Measurements from ENCODE around the gene PMP22. TPM values are rescaled to one million over a fixed set of nuclear protein-coding genes. Genes with fewer than 3 reads are reported as not detected.

Gene PMP22
- total RNA-seq, 2 experiments from 2014 or later = not detected

DNA sequence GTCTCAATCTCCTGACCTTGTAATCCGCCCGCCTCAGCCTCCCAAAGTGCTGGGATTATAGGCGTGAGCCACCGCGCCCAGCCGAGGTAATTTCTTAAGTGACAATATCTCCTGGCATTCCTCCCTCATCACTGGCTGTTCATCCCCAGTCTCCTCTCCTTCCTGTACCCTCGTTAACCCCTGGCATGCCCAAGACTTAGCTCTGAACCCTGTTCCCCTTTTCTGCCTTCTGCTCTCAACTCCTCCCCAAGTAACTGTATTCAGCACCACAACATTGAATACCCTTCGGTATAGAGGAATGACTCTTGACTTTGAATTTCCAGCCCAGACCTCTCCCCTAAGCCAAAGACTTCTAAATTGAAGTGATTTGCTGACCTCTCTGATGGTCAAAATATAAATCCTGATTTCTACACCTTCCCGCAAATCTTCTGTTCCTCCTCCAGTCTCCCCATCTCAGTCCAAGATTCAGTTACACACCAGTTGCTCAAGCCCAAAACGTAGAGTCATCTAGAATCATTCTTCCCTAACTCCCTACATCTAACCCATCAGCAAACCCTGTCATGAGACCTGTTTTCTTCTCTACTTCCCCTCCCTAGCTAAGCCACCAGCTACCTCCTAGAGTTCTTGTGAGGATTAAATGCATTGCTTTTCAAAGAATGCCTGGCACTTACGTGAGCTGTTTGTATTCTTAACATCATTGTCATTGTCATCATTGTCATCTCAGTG is 14.8 kb downstream of the PMP22 start:
- Histone ChIP-seq H3K27me3 (ENCODE audit: control insufficient read depth in 1 of 2, insufficient read depth in 2 of 2, low read length in 2 of 2) (no peaks in the 10 kb centered on the region), H3K4me1 (ENCODE audit: insufficient read depth, low read length) (no peaks in the 10 kb centered on the region), H3K4me3 (ENCODE audit: low read length) (no peak overlapping the region), H3K27ac (ENCODE audit: low read depth in 1 of 2, low read length in 2 of 2) (no peak overlapping the region), H3K9me3 (ENCODE audit: control insufficient read depth in 1 of 2, insufficient read depth in 1 of 2, low read length in 2 of 2) (no peaks in the 10 kb centered on the region), H3K36me3 (ENCODE audit: insufficient read depth, low read length) (no peaks in the 10 kb centered on the region)
- no peak for ATAC-seq (ENCODE audit: poor library complexity)
- ChIA-PET CTCF (no interaction called here), POLR2A (no interaction called here)
- DNase-seq = no peak
- no peaks in the 10 kb centered on the region for H3K4me1 Mint-ChIP-seq (ENCODE audit: low read depth)
- no peak overlapping the region for H3K4me3 Mint-ChIP-seq
- TF ChIP-seq, protein P1, sequence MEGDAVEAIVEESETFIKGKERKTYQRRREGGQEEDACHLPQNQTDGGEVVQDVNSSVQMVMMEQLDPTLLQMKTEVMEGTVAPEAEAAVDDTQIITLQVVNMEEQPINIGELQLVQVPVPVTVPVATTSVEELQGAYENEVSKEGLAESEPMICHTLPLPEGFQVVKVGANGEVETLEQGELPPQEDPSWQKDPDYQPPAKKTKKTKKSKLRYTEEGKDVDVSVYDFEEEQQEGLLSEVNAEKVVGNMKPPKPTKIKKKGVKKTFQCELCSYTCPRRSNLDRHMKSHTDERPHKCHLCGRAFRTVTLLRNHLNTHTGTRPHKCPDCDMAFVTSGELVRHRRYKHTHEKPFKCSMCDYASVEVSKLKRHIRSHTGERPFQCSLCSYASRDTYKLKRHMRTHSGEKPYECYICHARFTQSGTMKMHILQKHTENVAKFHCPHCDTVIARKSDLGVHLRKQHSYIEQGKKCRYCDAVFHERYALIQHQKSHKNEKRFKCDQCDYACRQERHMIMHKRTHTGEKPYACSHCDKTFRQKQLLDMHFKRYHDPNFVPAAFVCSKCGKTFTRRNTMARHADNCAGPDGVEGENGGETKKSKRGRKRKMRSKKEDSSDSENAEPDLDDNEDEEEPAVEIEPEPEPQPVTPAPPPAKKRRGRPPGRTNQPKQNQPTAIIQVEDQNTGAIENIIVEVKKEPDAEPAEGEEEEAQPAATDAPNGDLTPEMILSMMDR (IDR thresholded peaks at IDR 0.05) = no peak
- no peak overlapping the region for H3K27ac Mint-ChIP-seq
- H3K36me3 Mint-ChIP-seq (ENCODE audit: low read depth) = no peaks in the 10 kb centered on the region
- intact Hi-C loops (cut with DNase I, micrococcal nuclease) = no loop called here
- H3K27me3 Mint-ChIP-seq = peaks cover 21% of the 10 kb centered on the region
- no peaks in the 10 kb centered on the region for H3K9me3 Mint-ChIP-seq

DNA sequence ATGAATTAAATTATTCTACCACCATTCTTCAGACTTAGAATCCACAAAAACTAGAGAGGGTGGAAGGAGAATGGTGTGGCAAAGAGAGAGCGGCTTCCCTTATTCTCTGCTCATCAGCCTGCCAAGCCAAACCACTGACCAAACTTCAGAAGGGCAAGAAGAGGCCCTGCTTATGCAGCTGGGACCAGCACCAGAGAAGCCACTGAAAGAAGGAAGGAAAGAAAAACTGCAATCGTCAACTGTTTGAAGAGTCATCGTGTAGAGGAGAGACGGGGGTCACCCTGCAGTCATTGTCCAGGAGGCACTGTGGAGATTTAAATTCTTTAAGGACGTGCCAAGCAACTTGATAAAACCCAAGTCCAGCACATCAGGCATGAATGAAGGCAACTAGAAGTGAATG is 15.6 kb downstream of the PMP22 start:
- Histone ChIP-seq H3K27ac (ENCODE audit: low read depth in 1 of 2, low read length in 2 of 2) (no peak overlapping the region), H3K36me3 (ENCODE audit: insufficient read depth, low read length) (no peaks in the 10 kb centered on the region), H3K4me1 (ENCODE audit: insufficient read depth, low read length) (no peaks in the 10 kb centered on the region), H3K27me3 (ENCODE audit: control insufficient read depth in 1 of 2, insufficient read depth in 2 of 2, low read length in 2 of 2) (no peaks in the 10 kb centered on the region), H3K9me3 (ENCODE audit: control insufficient read depth in 1 of 2, insufficient read depth in 1 of 2, low read length in 2 of 2) (no peaks in the 10 kb centered on the region), H3K4me3 (ENCODE audit: low read length) (no peak overlapping the region)
- Mint-ChIP-seq H3K9me3 (no peaks in the 10 kb centered on the region), H3K27ac (no peak overlapping the region), H3K27me3 (peaks cover 16% of the 10 kb centered on the region), H3K4me1 (ENCODE audit: low read depth) (no peaks in the 10 kb centered on the region), H3K4me3 (no peak overlapping the region), H3K36me3 (ENCODE audit: low read depth) (no peaks in the 10 kb centered on the region)
- POLR2A ChIA-PET = no interaction called here
- intact Hi-C loops (cut with DNase I, micrococcal nuclease) = no loop called here
- CTCF ChIA-PET = no interaction called here
- ATAC-seq (ENCODE audit: poor library complexity) (no peak), DNase-seq (no peak)
- TF ChIP-seq, protein P1 (IDR thresholded peaks at IDR 0.05) = no peak

DNA sequence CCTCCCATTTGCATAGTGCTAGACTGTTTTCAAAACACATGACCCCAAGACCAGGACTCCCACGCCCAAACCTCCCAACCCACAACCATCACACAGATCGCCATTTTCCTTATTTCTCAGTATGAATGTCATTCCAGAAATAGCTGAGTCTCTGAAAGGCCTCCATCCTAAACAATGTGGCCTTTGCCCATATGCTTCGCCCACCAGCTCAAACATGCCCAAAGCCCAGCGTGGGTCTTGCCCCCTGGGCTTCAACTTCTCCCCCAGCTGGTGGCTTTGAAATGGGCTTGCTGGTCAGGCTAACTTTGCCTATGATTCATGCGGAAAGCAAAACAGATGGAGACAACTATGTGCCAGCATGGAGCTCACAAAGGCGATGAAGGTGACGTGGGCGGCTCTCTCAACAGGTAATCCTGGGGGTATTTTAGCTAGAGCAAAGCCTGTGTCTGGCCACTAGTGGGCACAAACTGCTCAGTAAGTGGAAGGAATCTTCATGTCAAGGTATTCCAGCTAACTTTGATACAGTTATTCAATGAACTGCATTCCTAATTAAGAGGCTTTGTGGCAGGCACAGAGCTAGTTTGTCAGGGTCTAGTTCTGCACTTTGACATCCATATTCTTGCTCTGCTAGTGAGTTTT is 17.1 kb downstream of the PMP22 start:
- Histone ChIP-seq H3K4me3 (ENCODE audit: low read length) (no peak overlapping the region), H3K27ac (ENCODE audit: low read depth in 1 of 2, low read length in 2 of 2) (no peak overlapping the region), H3K27me3 (ENCODE audit: control insufficient read depth in 1 of 2, insufficient read depth in 2 of 2, low read length in 2 of 2) (no peaks in the 10 kb centered on the region), H3K4me1 (ENCODE audit: insufficient read depth, low read length) (no peaks in the 10 kb centered on the region), H3K9me3 (ENCODE audit: control insufficient read depth in 1 of 2, insufficient read depth in 1 of 2, low read length in 2 of 2) (no peaks in the 10 kb centered on the region), H3K36me3 (ENCODE audit: insufficient read depth, low read length) (no peaks in the 10 kb centered on the region)
- Mint-ChIP-seq H3K36me3 (ENCODE audit: low read depth) (no peaks in the 10 kb centered on the region), H3K27ac (no peak overlapping the region), H3K9me3 (no peaks in the 10 kb centered on the region), H3K4me1 (ENCODE audit: low read depth) (no peaks in the 10 kb centered on the region), H3K27me3 (peaks cover 7% of the 10 kb centered on the region), H3K4me3 (no peak overlapping the region)
- ChIA-PET POLR2A (no interaction called here), CTCF (no interaction called here)
- no peak for DNase-seq
- intact Hi-C loops (cut with DNase I, micrococcal nuclease) = no loop called here
- TF ChIP-seq, protein P1 (IDR thresholded peaks at IDR 0.05) = no peak
- ATAC-seq (ENCODE audit: poor library complexity) = no peak

Data from CD4-positive, alpha-beta T cell (primary cell).